HUDEP-2 (cell line): Measurements from ENCODE around the gene ASB15.
"Not testable (repeated sequence)": the region's sequence is repeated elsewhere in the genome, so short reads cannot be mapped to it uniquely, and the experiment has no call there.

ENCODE experiments used
- DNase-seq, 76 experiments: peaks; one replicate each; lab custom pipeline; 2025; ENCODE audit not compliant: unreplicated experiment in 76 of 76; lab: John Stamatoyannopoulos, UW

Gene ASB15

GRCh38 chr7:123601530-123601929 is at the start of gene ASB15:
Gene ASB15, plus strand, starts transcription at chr7:123601821. Its CDS starts 12,682 bp downstream, at chr7:123614503.
- no peak for DNase-seq

DNA sequence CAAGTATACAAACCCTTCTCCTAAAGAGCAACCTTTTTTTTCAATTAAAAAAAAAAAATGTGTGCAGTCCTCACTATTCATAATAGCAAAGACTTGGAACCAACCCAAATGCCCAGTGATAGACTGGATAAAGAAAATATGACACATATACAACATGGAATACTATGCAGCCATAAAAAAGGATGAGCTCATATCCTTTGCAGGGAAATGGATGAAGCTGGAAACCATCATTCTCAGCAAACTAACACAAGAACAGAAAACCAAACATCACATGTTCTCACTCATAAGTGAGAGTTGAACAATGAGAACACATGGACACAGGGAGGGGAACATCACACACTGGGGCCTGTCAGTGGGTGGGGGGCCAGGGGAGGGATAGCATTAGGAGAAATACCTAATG is 49.5 kb upstream of the ASB15 start:
- DNase-seq: not testable (repeated sequence)

- peak in 63 of 76 experiments; percentile 1 to 84 (median 36) for DNase-seq
Measured at GRCh38 chr7:123552641-123553040, 49.0 kb upstream of the ASB15 start.

- DNase-seq: no peak
Measured at GRCh38 chr7:123553159-123553558, 48.5 kb upstream of the ASB15 start.

- DNase-seq: no peak
Measured at GRCh38 chr7:123555484-123555883, 46.1 kb upstream of the ASB15 start.

GRCh38 chr7:123557016-123557397 is 44.6 kb upstream of the ASB15 start:
- no peak for DNase-seq

DNA sequence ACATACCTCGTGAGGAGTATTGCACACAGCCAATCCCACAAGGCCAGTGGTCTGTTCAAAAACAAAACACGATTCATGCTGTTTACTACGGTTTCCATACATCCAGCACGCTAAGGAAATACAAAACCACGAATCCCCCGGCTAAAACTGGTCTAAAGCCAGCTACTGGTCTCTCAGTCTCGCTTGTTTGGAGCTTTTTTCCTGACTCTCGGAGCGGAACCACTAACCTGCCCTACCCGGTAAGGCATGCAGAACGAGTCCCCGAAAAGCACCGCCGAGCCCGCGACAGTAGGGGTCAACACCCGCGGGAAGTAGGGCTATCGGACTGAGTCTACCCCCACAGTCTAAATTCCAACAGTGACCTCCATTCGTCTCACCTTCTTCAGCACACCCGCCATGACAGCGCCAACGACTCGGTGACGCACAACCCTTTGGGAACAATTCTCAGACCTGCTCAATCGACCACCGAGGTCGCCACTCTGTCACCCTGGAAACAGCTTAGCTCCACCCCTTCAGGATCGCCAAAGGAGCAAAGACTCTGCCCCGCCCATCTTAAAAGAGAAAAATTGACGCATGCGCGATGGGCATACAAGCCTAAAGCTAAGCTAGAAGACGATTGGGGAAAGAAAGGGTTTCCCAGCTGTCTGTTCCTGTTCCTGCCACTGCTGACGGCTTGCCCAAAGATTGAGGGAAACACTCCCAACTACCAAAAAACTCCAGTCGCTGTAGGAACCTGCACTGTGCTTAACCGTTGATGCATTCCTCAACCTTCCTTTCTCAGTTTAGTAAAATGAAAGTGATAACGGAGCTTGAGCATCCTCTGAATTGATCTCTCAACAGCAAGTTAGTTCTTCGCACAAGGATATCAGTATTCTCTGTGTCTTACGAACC is 44.0 kb upstream of the ASB15 start, which contains the start of gene NDUFA5:
TSS of gene NDUFA5 (minus strand) at position 421 of the 891 bp plus-strand sequence. CDS start at position 398, 23 bp downstream.
- peak; percentile 11 to 99 (median 95) for DNase-seq

GRCh38 chr7:123558289-123558874 is 43.2 kb upstream of the ASB15 start:
- no peak for DNase-seq

- no peak for DNase-seq
Measured at GRCh38 chr7:123562121-123562520, 39.5 kb upstream of the ASB15 start.

DNA sequence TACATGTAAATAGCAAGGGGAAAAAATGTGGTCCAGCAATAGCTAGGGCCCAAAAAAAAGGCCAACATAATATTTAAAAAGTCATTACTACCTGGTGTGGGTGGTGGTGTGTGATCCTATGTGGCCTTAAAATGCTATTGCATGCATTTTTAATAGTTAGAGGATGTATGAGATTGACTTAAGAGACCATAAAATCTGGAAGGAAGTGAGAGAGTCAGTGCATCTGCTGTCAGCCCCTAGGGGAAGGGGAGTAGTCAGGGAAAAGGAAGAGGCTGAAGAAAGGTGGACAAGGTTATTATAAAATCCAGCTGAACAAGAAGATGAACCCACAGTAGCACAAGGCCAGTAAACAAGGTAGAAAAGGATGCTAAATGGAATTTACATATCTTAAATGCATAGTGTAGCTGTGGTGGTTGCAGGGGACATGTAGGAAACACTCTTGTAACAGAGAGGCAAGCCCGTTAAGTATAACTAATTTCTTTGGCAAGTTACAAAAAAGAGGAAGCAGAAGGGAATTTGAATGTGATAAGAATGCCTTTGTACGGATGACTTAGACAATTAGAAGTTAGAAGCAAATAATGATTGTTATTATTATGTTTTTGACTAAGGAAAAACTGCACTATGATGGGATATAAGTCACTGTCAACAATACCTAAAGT is 32.1 kb upstream of the ASB15 start:
- no peak for DNase-seq

- peak in 3 of 76 experiments; percentile 3 to 10 (median 8) for DNase-seq
Measured at GRCh38 chr7:123570390-123571182, 31.0 kb upstream of the ASB15 start.

GRCh38 chr7:123571187-123571586 is 30.4 kb upstream of the ASB15 start:
- DNase-seq: no peak

- no peak for DNase-seq
Measured at GRCh38 chr7:123571684-123572083, 29.9 kb upstream of the ASB15 start.

DNA sequence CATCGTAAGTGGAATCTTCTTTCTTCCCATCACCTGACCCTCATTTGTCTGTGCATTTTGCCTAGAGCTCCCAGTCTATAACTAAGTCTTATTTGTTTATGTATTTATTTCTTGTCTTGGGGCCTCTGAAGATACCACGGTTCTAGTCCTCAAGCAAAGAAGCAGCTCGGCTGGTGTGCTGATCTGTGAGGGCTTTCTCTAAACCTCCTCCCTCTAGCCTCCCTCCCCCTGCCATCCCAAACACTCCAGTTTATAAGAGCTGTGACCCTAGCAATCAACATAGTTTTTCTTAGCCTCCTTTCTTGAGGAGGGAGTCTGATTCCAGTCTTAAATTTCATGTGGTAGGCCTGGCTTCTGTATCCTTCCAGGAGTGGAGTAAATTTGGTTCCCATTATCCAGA is 28.3 kb upstream of the ASB15 start:
- DNase-seq: no peak

GRCh38 chr7:123573896-123574467 is 27.6 kb upstream of the ASB15 start:
- DNase-seq: no peak

DNA sequence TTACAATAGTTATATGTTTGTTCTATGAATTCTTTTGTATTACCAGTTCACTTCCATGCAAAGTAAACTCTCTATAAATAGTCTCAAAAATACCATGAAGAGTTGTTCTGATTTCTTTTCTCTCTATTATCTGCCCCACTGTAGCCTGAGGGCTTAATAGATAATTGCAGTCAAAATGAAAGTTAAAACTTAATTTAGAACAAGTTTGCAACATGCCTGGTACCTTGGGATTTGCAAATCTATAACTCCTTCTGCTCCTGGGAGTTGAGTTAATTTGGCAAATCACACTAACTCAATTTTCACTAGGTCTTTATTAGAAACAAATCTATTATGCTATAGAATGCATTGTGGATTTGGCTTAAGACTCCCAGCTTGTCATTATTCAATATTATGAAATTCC is 22.2 kb upstream of the ASB15 start:
- DNase-seq: no peak

- DNase-seq: peak in 10 of 76 experiments; percentile 0 to 36 (median 13)
Measured at GRCh38 chr7:123580406-123581161, 21.0 kb upstream of the ASB15 start.

DNA sequence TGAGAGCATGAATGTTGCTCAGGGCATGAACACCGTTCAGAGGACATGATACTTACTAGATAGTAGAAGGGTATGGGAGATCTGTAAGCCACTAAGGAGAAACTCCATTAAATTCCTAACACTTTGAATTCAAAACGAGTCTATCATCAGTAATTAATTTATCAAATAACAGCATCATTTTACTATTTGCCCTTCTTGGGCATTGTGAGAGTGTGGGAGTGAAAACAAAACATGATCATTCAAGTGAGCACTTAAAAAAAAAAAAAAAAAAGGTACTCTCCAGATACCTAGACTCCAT is 20.5 kb upstream of the ASB15 start:
- no peak for DNase-seq

- DNase-seq: no peak
Measured at GRCh38 chr7:123583821-123584220, 17.8 kb upstream of the ASB15 start.

- no peak for DNase-seq
Measured at GRCh38 chr7:123588376-123588775, 13.2 kb upstream of the ASB15 start.
